Colonic mucosa (tissue), 4 donors: Measurements from ENCODE around the gene CCL13. TPM values are rescaled to one million over a fixed set of nuclear protein-coding genes. Genes with fewer than 3 reads are reported as not detected.
A peak's percentile ranks its signal among the peaks of the same experiment; 100 is the strongest.

ENCODE experiments used
- DNase-seq: peaks from one replicate; pipeline ENCODE4 v3.0.0-alpha.2; 2020
- H3K27ac ChIP-seq: fragments of 200-600 bp; one replicate; pipeline ENCODE4 v1.8.0; 2021
- H3K27me3 ChIP-seq: fragments of 200-600 bp; one replicate; pipeline ENCODE4 v1.8.0; 2021
- H3K36me3 ChIP-seq: fragments of 200-600 bp; one replicate; pipeline ENCODE4 v1.8.0; 2021
- H3K4me1 ChIP-seq: fragments of 200-600 bp; one replicate; pipeline ENCODE4 v1.8.0; 2021; ENCODE audit warnings: mild to moderate bottlenecking
- H3K4me3 ChIP-seq: fragments of 200-600 bp; one replicate; pipeline ENCODE4 v1.8.0; 2021
- H3K9ac ChIP-seq, 2 donors: one replicate each; pipeline ENCODE4 v1.7.0; 2013; ENCODE audit warnings: control low read depth in 2 of 2, low read depth in 2 of 2, low read length in 2 of 2
- H3K9me3 ChIP-seq: fragments of 200-600 bp; one replicate; pipeline ENCODE4 v1.8.0; 2021
- intact Hi-C: fragments of 100-400 bp; cut with DNase I; formaldehyde crosslinking; loops from one replicate; pipeline ENCODE4 v1.14.1; 2022
- total RNA-seq, 2 donors: library from RNA; stranded (reverse); fragmentation: NEBNext Ultra II Directional in 1 of 2; extraction: Animal tissue kit (Norgen Biotek cat#: 25700) in 1 of 2; gene quantifications; one replicate each; pipeline ENCODE4 v1.2.1, GENCODE V29; 2021
- TF ChIP-seq, protein P1 (sequence below): fragments of 200-600 bp; IDR thresholded peaks from one replicate; pipeline ENCODE4 v1.8.0; 2022; ENCODE audit warnings: antibody characterized with exemption, mild to moderate bottlenecking
- donor health status: healthy.
- donor health status: DM: no; HTN: no; CAD: no.
- donor health status: DM: no; HTN: no; CAD: no.

Gene CCL13
- total RNA-seq, 2 donors from 2014 or later: 0.82 to 4.9 TPM

DNA sequence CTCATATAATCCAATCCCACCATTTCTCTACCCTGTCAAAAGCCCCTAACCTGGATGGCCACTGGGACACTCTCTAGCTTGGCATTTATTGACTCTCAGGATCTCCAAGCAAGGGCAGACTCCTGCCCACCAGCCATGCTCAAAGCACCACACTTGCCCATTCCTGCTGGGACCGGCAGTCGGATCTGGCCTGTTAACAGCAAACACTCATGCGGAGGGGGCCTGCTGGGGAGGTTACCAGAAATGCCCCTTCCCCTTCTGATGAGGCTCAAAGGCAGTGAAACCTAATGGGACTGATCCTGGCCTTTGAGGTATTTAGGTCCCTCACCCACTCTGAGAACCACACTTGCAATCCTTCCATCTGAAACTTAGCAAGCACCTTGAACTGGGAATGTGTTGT is 13.3 kb downstream of the CCL13 start:
- Histone ChIP-seq H3K36me3 (no peaks in the 10 kb centered on the region), H3K9ac (no peak overlapping the region), H3K27ac (no peak overlapping the region), H3K4me3 (no peak overlapping the region), H3K4me1 (no peaks in the 10 kb centered on the region), H3K27me3 (no peaks in the 10 kb centered on the region), H3K9me3 (no peaks in the 10 kb centered on the region)
- intact Hi-C loops: no loop called here
- DNase-seq: peak; percentile 7
- TF ChIP-seq, protein P1, sequence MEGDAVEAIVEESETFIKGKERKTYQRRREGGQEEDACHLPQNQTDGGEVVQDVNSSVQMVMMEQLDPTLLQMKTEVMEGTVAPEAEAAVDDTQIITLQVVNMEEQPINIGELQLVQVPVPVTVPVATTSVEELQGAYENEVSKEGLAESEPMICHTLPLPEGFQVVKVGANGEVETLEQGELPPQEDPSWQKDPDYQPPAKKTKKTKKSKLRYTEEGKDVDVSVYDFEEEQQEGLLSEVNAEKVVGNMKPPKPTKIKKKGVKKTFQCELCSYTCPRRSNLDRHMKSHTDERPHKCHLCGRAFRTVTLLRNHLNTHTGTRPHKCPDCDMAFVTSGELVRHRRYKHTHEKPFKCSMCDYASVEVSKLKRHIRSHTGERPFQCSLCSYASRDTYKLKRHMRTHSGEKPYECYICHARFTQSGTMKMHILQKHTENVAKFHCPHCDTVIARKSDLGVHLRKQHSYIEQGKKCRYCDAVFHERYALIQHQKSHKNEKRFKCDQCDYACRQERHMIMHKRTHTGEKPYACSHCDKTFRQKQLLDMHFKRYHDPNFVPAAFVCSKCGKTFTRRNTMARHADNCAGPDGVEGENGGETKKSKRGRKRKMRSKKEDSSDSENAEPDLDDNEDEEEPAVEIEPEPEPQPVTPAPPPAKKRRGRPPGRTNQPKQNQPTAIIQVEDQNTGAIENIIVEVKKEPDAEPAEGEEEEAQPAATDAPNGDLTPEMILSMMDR: no peak

- TF ChIP-seq, protein P1: no peak
- Histone ChIP-seq H3K27me3 (no peaks in the 10 kb centered on the region), H3K4me1 (no peaks in the 10 kb centered on the region), H3K9ac (no peak overlapping the region), H3K9me3 (no peaks in the 10 kb centered on the region), H3K36me3 (no peaks in the 10 kb centered on the region), H3K4me3 (no peak overlapping the region), H3K27ac (no peak overlapping the region)
- intact Hi-C loops: no loop called here
- no peak for DNase-seq
Observed at GRCh38 chr17:34370376-34370996, 14.2 kb downstream of the CCL13 start.

GRCh38 chr17:34370997-34371395 is 14.7 kb downstream of the CCL13 start:
- Histone ChIP-seq H3K9me3 (no peaks in the 10 kb centered on the region), H3K36me3 (no peaks in the 10 kb centered on the region), H3K27ac (no peak overlapping the region), H3K4me3 (no peak overlapping the region), H3K27me3 (no peaks in the 10 kb centered on the region), H3K9ac (no peak overlapping the region), H3K4me1 (no peaks in the 10 kb centered on the region)
- DNase-seq: no peak
- TF ChIP-seq, protein P1: no peak
- intact Hi-C loops: no loop called here

GRCh38 chr17:34371405-34372100 is 15.3 kb downstream of the CCL13 start:
- H3K9ac ChIP-seq: no peak overlapping the region
- DNase-seq: no peak
- intact Hi-C loops: no loop called here
- H3K9me3 ChIP-seq: no peaks in the 10 kb centered on the region
- no peak overlapping the region for H3K4me3 ChIP-seq
- no peak overlapping the region for H3K27ac ChIP-seq
- H3K4me1 ChIP-seq: no peaks in the 10 kb centered on the region
- no peaks in the 10 kb centered on the region for H3K36me3 ChIP-seq
- TF ChIP-seq, protein P1: no peak
- H3K27me3 ChIP-seq: no peaks in the 10 kb centered on the region

GRCh38 chr17:34374457-34374856 is 18.2 kb downstream of the CCL13 start:
- TF ChIP-seq, protein P1: no peak
- Histone ChIP-seq H3K27me3 (no peaks in the 10 kb centered on the region), H3K4me3 (no peak overlapping the region), H3K9ac (no peak overlapping the region), H3K9me3 (no peaks in the 10 kb centered on the region), H3K4me1 (no peaks in the 10 kb centered on the region), H3K27ac (no peak overlapping the region), H3K36me3 (no peaks in the 10 kb centered on the region)
- DNase-seq: no peak
- intact Hi-C loops: no loop called here
